HEK293 (cell line): ENCODE measurements around the gene SMTNL2.

ENCODE experiments used
- CTCF ChIA-PET: fragments of 350-600 bp; formaldehyde crosslinking; extraction: SDS; loops from one replicate; lab custom pipeline; 2021; ENCODE audit warnings: antibody characterized with exemption; lab: Yijun Ruan, JAX
- POLR2A ChIA-PET: fragments of 300-600 bp; formaldehyde crosslinking; extraction: SDS; loops from one replicate; lab custom pipeline; 2020; ENCODE audit warnings: antibody characterized with exemption, inconsistent platforms; lab: Yijun Ruan, JAX
- H3K27ac ChIP-seq: fragments of 200-500 bp; sonication (Bioruptor generic); 2 replicates; pipeline ENCODE4 v1.5.1; 2014; ENCODE audit warnings: low read depth, low read length, control low read depth, inconsistent platforms; ENCODE audit errors: extremely low read depth
- H3K36me3 ChIP-seq, 2 experiments: fragments of 200-500 bp in 1 of 2; sonication (Bioruptor generic) in 1 of 2; 1 replicate in 1 of 2; 2 replicates in 1 of 2; pipeline ENCODE4 v1.5.1; 2014 to 2017; ENCODE audit warnings: inconsistent platforms in 2 of 2, low read length in 2 of 2; ENCODE audit not compliant: control insufficient read depth in 2 of 2, insufficient read depth in 1 of 2
- H3K4me1 ChIP-seq: fragments of 200-500 bp; sonication (Bioruptor generic); 2 replicates; pipeline ENCODE4 v1.5.1; 2014; ENCODE audit warnings: mild to moderate bottlenecking, low read length, inconsistent platforms; ENCODE audit not compliant: control insufficient read depth, insufficient read depth
- H3K4me3 ChIP-seq: 2 replicates; pipeline ENCODE4 v1.5.1; 2011; ENCODE audit warnings: low read depth, mild to moderate bottlenecking, control low read depth, low read length, moderate library complexity
- H3K9me3 ChIP-seq: fragments of 200-500 bp; sonication (Bioruptor generic); 2 replicates; pipeline ENCODE4 v1.5.1; 2014; ENCODE audit warnings: low read depth, low read length, inconsistent platforms; ENCODE audit not compliant: control insufficient read depth, insufficient read depth
- PRDM2 ChIP-seq: fragments of 450-650 bp; formaldehyde crosslinking; IDR thresholded peaks from 2 replicates; pipeline ENCODE4 v1.5.1; 2016; ENCODE audit warnings: missing biosample characterization, missing genetic modification characterization, borderline replicate concordance
- TSHZ1 ChIP-seq: fragments of 450-650 bp; formaldehyde crosslinking; IDR thresholded peaks from 2 replicates; pipeline ENCODE4 v1.5.1; 2016; ENCODE audit warnings: missing biosample characterization, missing genetic modification characterization, borderline replicate concordance
- ZBTB26 ChIP-seq: fragments of 450-650 bp; formaldehyde crosslinking; optimal IDR thresholded peaks from 2 replicates; pipeline ENCODE3; 2016; ENCODE audit warnings: missing biosample characterization, mild to moderate bottlenecking, missing genetic modification characterization
- ZNF175 ChIP-seq: fragments of 450-650 bp; formaldehyde crosslinking; IDR thresholded peaks from 2 replicates; pipeline ENCODE4 v1.5.1; 2016; ENCODE audit warnings: missing biosample characterization, missing genetic modification characterization
- ZNF19 ChIP-seq: fragments of 450-650 bp; formaldehyde crosslinking; IDR thresholded peaks from 2 replicates; pipeline ENCODE4; 2016; ENCODE audit warnings: missing biosample characterization, missing genetic modification characterization, low read depth
- ZNF398 ChIP-seq: fragments of 450-650 bp; formaldehyde crosslinking; IDR thresholded peaks from 2 replicates; pipeline ENCODE4 v1.5.1; 2017; ENCODE audit warnings: missing biosample characterization, missing genetic modification characterization
- ZNF433 ChIP-seq: fragments of 450-650 bp; formaldehyde crosslinking; IDR thresholded peaks from 2 replicates; pipeline ENCODE4 v1.5.1; 2016; ENCODE audit warnings: missing biosample characterization, missing genetic modification characterization, low read depth
- ZNF488 ChIP-seq: fragments of 450-650 bp; formaldehyde crosslinking; IDR thresholded peaks from 2 replicates; pipeline ENCODE4 v1.5.1; 2016; ENCODE audit warnings: missing biosample characterization, missing genetic modification characterization
- ZSCAN4 ChIP-seq: fragments of 450-650 bp; formaldehyde crosslinking; IDR thresholded peaks from 2 replicates; pipeline ENCODE4 v1.5.1; 2017; ENCODE audit warnings: missing biosample characterization, missing genetic modification characterization

SMTNL2 gene

GRCh38 chr17:4609761-4610160, 25.4 kb downstream of the SMTNL2 start:
- H3K4me3 ChIP-seq = no peak overlapping the region
- POLR2A ChIA-PET = interaction anchor here (0.9 kb wide), 1 partner anchor 26 kb away, joined by 3 read pairs; the partner anchor contains the start of gene SMTNL2
- peaks cover 16% of the 10 kb centered on the region for H3K4me1 ChIP-seq
- TF ChIP-seq ZNF175 (tag by site-specific recombination) (no peak), TSHZ1 (tag by site-specific recombination) (no peak), ZBTB26 (tag by site-specific recombination) (no peak), ZNF433 (tag by site-specific recombination) (no peak), ZNF398 (tag by site-specific recombination) (no peak), PRDM2 (tag by site-specific recombination) (no peak), ZSCAN4 (tag by site-specific recombination) (no peak), ZNF488 (tag by site-specific recombination) (no peak), ZNF19 (tag by site-specific recombination) (no peak)
- CTCF ChIA-PET = interaction anchor here (0.5 to 5.7 kb wide), 7 partner anchors 9 to 293 kb away, joined by 3 to 34 read pairs (median 6); partner anchors contain the start of genes CHRNE and SMTNL2
- H3K9me3 ChIP-seq = no peaks in the 10 kb centered on the region
- no peaks in the 10 kb centered on the region for H3K36me3 ChIP-seq
- no peak overlapping the region for H3K27ac ChIP-seq
